ENCODE results near the gene NUDCD3. TPM values are rescaled to one million over a fixed set of nuclear protein-coding genes. Genes with fewer than 3 reads are reported as not detected.

The NUDCD3 gene
- total and polyA plus RNA-seq, 9 donors: 60.0 to 90.4 (median 79.6) TPM

DNA sequence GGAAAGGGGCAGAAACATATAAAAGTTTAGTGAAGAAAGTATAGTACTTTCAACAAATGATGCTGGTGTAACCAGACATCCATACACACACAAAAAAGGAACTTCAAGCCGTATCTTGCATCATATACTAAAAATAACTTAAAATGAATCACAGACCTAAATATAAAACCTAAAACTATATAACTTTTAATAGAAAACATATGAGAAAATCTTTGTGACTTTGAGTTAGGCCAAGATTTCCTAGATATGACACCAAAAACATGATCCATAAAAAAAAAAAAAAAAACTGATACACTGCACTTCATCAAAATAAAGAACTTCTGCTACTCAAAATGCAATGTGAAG lies 40.9 kb downstream of the NUDCD3 start:
- WGBS (ENCODE audit: insufficient coverage): no CpG with 5 or more reads among the region's 1 CpG
- no peak for DNase-seq
- peaks cover 10% of the 10 kb centered on the region for H3K4me1 ChIP-seq (ENCODE audit: control insufficient read depth, insufficient read depth, low read length)
- no peak overlapping the region for H3K4me3 ChIP-seq (ENCODE audit: low read length)
- H3K27ac ChIP-seq (ENCODE audit: low read length): no peak overlapping the region
- H3K36me3 ChIP-seq (ENCODE audit: control insufficient read depth, insufficient read depth, low read length): peaks cover 20% of the 10 kb centered on the region
- no peaks in the 10 kb centered on the region for H3K9me3 ChIP-seq (replicated peaks; ENCODE audit: control insufficient read depth, low read depth, low read length)
- no peaks in the 10 kb centered on the region for H3K27me3 ChIP-seq (ENCODE audit: control insufficient read depth, insufficient read depth, low read length)

DNA sequence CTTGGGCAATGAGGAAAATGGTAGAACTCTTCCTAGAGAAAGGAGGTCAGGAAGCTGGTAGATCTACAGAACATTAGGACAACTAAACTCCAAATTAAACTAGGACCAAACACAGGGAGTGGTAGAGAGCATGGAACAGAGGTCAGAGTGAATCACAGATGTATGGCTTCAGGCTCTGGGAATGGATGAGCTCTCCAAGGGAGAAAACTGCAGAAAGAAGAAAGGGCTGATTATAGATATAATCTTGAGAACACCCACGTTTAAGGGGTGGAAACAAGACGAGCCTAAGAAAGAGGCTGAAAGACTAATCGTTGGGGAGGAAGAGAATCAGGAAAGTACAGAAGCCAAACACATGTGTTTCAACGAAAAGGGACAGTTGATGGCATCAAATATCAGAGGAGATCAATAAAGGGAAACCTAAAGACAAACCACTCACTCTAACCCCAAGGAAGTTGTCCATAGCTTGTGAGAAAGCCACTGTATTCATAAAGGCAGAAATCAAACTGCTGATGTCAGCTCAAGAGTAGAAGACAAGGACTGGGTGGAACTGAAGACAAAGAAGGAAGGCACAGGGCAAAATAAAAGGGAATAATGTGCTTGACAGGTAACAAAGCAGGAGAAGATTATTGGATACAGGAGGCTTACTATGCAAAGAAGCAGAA lies 41.4 kb downstream of the NUDCD3 start:
- Histone ChIP-seq H3K4me1 (ENCODE audit: control insufficient read depth, insufficient read depth, low read length) (peaks cover 10% of the 10 kb centered on the region), H3K4me3 (ENCODE audit: low read length) (no peak overlapping the region), H3K27ac (ENCODE audit: low read length) (no peak overlapping the region), H3K36me3 (ENCODE audit: control insufficient read depth, insufficient read depth, low read length) (peaks cover 18% of the 10 kb centered on the region), H3K9me3 (replicated peaks; ENCODE audit: control insufficient read depth, low read depth, low read length) (no peaks in the 10 kb centered on the region), H3K27me3 (ENCODE audit: control insufficient read depth, insufficient read depth, low read length) (no peaks in the 10 kb centered on the region)
- 57% methylated on average over 1 of the region's 4 CpGs for WGBS (ENCODE audit: insufficient coverage)
- DNase-seq: no peak

DNA sequence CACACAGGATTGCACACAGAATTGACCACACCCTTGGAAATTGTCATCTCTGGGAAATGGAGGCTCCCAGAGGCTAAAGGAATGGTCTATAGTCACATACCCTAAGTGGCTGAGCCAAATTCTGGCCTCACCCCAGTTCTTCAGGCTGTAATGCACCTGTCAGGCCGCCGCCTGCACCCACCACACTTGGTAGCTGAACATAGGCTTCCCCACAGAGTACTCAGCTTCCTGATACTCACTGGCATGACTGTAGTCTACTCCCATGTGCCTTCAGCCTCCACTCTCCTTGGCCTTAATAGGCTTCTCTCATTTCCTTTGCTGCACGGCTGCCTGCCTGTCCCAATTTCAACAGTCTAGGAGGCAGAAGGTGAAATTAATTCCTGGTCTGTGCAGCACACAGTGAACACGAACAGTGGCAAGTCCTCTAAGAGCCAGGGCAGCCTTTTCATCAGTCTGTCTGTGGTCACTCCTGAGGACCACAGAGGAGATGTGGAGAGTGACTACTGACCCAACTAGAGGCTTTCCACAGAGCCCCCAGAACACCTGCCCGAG lies 42.5 kb downstream of the NUDCD3 start:
- Histone ChIP-seq H3K27ac (ENCODE audit: low read length) (no peak overlapping the region), H3K36me3 (ENCODE audit: control insufficient read depth, insufficient read depth, low read length) (peaks cover 18% of the 10 kb centered on the region), H3K4me3 (ENCODE audit: low read length) (no peak overlapping the region), H3K27me3 (ENCODE audit: control insufficient read depth, insufficient read depth, low read length) (no peaks in the 10 kb centered on the region), H3K9me3 (replicated peaks; ENCODE audit: control insufficient read depth, low read depth, low read length) (no peaks in the 10 kb centered on the region), H3K4me1 (ENCODE audit: control insufficient read depth, insufficient read depth, low read length) (peaks cover 10% of the 10 kb centered on the region)
- WGBS (ENCODE audit: insufficient coverage): 100% methylated on average over 3 of the region's 5 CpGs
- no peak for DNase-seq

DNA sequence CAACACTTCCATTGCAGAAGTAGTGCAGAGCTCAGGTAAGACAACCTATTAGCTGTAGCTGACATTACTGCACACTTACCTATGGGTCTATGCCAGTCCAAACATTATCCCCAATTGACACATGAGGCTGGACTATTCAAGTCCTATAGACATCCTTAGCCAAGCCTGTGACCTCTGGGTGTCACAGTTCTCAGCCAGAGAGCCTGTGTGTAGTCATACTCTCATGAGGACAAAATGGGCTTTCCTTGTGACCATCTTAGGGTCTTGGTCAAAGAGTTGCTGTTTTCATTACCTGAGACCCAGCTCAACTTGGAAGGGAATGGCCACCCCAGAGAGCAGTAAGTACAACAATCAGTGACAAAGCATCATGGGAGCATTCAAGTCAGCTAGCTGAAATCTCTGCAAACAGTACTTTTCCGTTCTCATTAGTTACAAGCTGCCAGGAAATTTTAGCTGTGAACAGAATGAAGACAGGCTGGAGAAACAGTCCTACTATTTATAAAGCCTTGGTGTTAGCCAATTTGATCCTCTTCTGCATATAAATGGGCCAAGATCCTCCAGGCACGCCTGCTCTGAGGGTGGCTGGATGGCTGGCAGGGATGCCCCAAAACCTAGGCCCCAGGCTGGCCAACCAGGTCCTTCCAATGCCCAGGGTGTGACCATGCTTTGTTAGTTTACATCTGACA lies 44.3 kb downstream of the NUDCD3 start:
- Histone ChIP-seq H3K9me3 (replicated peaks; ENCODE audit: control insufficient read depth, low read depth, low read length) (no peaks in the 10 kb centered on the region), H3K27me3 (ENCODE audit: control insufficient read depth, insufficient read depth, low read length) (no peaks in the 10 kb centered on the region), H3K27ac (ENCODE audit: low read length) (no peak overlapping the region), H3K4me1 (ENCODE audit: control insufficient read depth, insufficient read depth, low read length) (peaks cover 10% of the 10 kb centered on the region), H3K36me3 (ENCODE audit: control insufficient read depth, insufficient read depth, low read length) (peaks cover 10% of the 10 kb centered on the region), H3K4me3 (ENCODE audit: low read length) (no peak overlapping the region)
- no CpG with 5 or more reads among the region's 2 CpGs for WGBS (ENCODE audit: insufficient coverage)
- DNase-seq: peak; percentile 77

DNA sequence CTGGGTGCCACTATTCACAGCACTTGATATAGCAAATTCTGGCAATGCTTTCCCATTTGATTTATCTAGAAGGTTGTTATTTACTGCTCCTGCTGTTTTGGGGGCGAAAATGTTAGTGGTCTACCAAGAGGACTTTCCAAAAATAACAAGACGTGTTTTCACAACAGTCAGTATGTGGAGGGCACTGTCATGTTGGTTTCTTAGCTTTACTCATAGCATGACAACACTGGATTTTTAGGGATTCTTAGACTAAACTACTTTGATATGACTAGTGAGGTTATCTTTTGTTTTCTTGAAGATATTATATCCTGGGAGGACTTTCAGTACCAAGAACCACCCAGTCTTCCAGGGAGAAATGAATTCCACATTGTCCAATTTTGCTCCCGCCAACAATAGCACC lies 49.4 kb downstream of the NUDCD3 start:
- peaks cover 8% of the 10 kb centered on the region for H3K36me3 ChIP-seq (ENCODE audit: control insufficient read depth, insufficient read depth, low read length)
- no peaks in the 10 kb centered on the region for H3K27me3 ChIP-seq (ENCODE audit: control insufficient read depth, insufficient read depth, low read length)
- 80% methylated on average over 1 of the region's 3 CpGs for WGBS (ENCODE audit: insufficient coverage)
- no peaks in the 10 kb centered on the region for H3K9me3 ChIP-seq (replicated peaks; ENCODE audit: control insufficient read depth, low read depth, low read length)
- DNase-seq: no peak
- H3K4me3 ChIP-seq (ENCODE audit: low read length): no peak overlapping the region
- no peaks in the 10 kb centered on the region for H3K4me1 ChIP-seq (ENCODE audit: control insufficient read depth, insufficient read depth, low read length)
- no peak overlapping the region for H3K27ac ChIP-seq (ENCODE audit: low read length)

DNA sequence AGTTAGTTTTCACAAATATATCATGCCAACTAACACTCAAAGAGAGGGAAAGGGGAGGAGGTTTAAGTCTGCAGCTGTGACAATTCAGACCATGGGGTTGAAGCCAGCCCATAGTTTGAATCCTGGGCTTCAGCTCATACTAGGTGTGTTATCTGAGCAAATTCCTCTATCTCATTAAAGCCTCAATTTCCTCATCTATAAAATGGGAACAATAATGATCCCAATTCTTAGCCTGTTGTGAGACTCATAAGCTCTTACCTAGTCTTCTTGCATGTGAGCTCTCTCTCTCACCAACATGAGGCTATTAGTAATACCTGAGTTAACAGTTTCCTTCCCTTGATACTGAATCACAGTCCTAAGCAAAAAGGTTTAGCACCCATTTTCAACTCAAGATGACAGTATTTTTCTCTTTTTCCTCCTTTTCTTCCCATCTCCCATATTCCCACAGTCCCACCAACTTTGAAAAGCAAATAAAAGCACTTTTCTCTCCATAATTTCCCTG lies 49.8 kb downstream of the NUDCD3 start:
- Histone ChIP-seq H3K9me3 (replicated peaks; ENCODE audit: control insufficient read depth, low read depth, low read length) (no peaks in the 10 kb centered on the region), H3K4me3 (ENCODE audit: low read length) (no peak overlapping the region), H3K27me3 (ENCODE audit: control insufficient read depth, insufficient read depth, low read length) (no peaks in the 10 kb centered on the region), H3K27ac (ENCODE audit: low read length) (no peak overlapping the region), H3K36me3 (ENCODE audit: control insufficient read depth, insufficient read depth, low read length) (peaks cover 4% of the 10 kb centered on the region), H3K4me1 (ENCODE audit: control insufficient read depth, insufficient read depth, low read length) (no peaks in the 10 kb centered on the region)
- no peak for DNase-seq

DNA sequence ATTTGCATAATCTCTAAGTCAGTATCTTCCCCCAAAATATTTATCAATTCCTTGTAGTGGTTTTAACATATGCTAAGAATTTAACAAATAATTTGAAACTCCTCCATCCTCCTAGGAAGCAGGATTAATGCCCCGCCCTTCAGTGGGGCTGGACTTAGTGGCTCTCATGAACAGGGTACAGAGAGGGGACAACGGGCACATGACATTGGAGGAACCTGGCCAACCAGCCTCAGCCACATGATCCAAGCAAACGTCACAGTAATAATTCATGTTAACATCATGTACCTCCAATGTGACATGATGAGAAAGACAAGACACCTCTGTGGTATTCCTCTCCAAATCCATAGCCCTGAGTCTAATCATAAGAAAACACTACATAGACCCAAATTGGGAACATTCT lies 50.5 kb downstream of the NUDCD3 start:
- Histone ChIP-seq H3K27me3 (ENCODE audit: control insufficient read depth, insufficient read depth, low read length) (no peaks in the 10 kb centered on the region), H3K36me3 (ENCODE audit: control insufficient read depth, insufficient read depth, low read length) (peaks cover 3% of the 10 kb centered on the region), H3K4me3 (ENCODE audit: low read length) (no peak overlapping the region), H3K4me1 (ENCODE audit: control insufficient read depth, insufficient read depth, low read length) (no peaks in the 10 kb centered on the region), H3K9me3 (replicated peaks; ENCODE audit: control insufficient read depth, low read depth, low read length) (no peaks in the 10 kb centered on the region), H3K27ac (ENCODE audit: low read length) (no peak overlapping the region)
- WGBS (ENCODE audit: insufficient coverage): no CpG with 5 or more reads among the region's 3 CpGs
- no peak for DNase-seq

DNA sequence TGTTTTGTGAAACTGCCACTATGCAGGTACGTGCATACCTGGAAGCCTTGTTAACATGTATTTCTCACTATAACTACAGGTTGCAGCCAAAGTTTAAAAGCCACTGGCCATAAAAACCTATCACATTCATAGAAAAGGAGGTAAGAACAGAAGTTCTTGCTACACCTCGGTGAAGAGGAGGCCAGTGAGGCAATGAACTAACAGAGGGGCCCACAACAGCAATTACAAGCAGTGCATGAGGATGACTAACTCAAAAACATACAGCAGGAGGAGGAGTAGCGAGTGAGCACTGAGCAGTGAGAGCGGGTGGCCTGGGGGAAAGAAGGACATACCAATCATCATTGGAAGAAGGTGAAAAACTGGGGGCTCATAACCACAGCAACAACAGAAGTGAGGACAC lies 51.6 kb downstream of the NUDCD3 start:
- Histone ChIP-seq H3K36me3 (ENCODE audit: control insufficient read depth, insufficient read depth, low read length) (peaks cover 2% of the 10 kb centered on the region), H3K27ac (ENCODE audit: low read length) (no peak overlapping the region), H3K4me1 (ENCODE audit: control insufficient read depth, insufficient read depth, low read length) (no peaks in the 10 kb centered on the region), H3K9me3 (replicated peaks; ENCODE audit: control insufficient read depth, low read depth, low read length) (no peaks in the 10 kb centered on the region), H3K27me3 (ENCODE audit: control insufficient read depth, insufficient read depth, low read length) (no peaks in the 10 kb centered on the region), H3K4me3 (ENCODE audit: low read length) (no peak overlapping the region)
- no peak for DNase-seq
- no CpG with 5 or more reads among the region's 4 CpGs for WGBS (ENCODE audit: insufficient coverage)

DNA sequence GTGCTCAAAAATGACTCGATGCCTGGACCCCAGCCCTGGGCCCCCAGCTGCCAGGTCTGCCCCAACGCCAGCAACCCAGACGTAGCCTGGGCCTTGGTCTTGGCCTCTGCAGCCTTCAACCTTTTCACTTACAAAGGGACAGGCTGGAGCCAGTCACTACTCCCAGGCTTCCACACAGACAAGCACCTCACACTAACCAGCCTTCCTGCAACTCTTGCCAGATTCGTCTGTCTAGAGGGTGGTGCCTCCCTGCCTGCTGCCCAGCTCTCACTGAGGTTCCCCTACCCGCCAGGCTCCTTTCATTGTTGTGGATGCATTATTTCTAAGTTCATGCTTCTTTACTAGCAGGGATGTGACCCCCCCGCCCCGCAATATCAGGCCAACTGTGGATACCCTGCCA lies 56.3 kb downstream of the NUDCD3 start:
- Histone ChIP-seq H3K36me3 (ENCODE audit: control insufficient read depth, insufficient read depth, low read length) (peaks cover 2% of the 10 kb centered on the region), H3K9me3 (replicated peaks; ENCODE audit: control insufficient read depth, low read depth, low read length) (no peaks in the 10 kb centered on the region), H3K4me3 (ENCODE audit: low read length) (no peak overlapping the region), H3K4me1 (ENCODE audit: control insufficient read depth, insufficient read depth, low read length) (peaks cover 5% of the 10 kb centered on the region), H3K27me3 (ENCODE audit: control insufficient read depth, insufficient read depth, low read length) (no peaks in the 10 kb centered on the region), H3K27ac (ENCODE audit: low read length) (no peak overlapping the region)
- DNase-seq: no peak
- 73% methylated on average over 4 of the region's 7 CpGs for whole genome bisulfite sequencing (ENCODE audit: insufficient coverage)

DNA sequence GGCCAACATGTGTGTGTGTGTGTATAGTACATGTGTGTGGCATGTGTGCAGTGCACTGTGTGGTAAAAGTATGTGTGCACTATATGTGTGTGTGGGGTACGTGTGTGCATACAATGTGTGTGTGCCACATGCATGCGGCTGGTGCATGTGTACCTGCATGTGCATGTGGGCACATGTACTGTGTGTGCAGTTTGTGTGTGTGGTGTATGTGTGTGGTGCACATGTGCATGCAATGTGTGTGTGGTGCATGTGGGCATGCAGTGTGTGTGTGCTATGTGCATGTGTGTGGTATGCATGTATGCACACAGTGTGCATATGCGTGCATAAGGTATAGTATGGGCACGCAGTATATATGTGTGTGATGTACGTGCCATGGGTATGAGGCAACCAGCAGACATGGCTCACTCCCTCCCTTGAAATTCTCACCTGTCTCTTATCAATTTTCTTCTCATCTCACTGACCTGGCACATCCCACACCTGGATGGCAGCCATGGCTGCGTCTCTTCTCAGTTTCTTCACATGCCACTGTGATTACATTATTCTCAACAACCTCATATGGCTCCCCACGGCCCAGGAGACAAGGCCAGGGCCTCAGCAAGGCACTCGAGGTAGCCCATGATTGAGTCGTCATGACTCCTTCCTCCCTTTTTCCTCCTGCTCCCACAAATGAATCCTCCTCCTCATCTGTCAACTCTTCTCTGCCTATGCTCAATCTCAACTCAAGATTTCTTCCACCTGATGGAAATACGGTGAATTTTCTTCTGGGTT lies 57.0 kb downstream of the NUDCD3 start:
- WGBS (ENCODE audit: insufficient coverage): 70% methylated on average over 7 of the region's 10 CpGs
- no peak for DNase-seq
- Histone ChIP-seq H3K4me1 (ENCODE audit: control insufficient read depth, insufficient read depth, low read length) (peaks cover 5% of the 10 kb centered on the region), H3K4me3 (ENCODE audit: low read length) (no peak overlapping the region), H3K36me3 (ENCODE audit: control insufficient read depth, insufficient read depth, low read length) (peaks cover 2% of the 10 kb centered on the region), H3K9me3 (replicated peaks; ENCODE audit: control insufficient read depth, low read depth, low read length) (no peaks in the 10 kb centered on the region), H3K27me3 (ENCODE audit: control insufficient read depth, insufficient read depth, low read length) (no peaks in the 10 kb centered on the region), H3K27ac (ENCODE audit: low read length) (no peak overlapping the region)

Data from muscle of leg (tissue), 11 donors.